D721Med (cell line): ENCODE data around the gene ZFR.

Experiments used
- DNase-seq: peaks from one replicate; pipeline ENCODE4 v3.0.0; 2011; ENCODE audit warnings: low spot score; ENCODE audit not compliant: insufficient read length
- FAIRE-seq: peaks from 2 replicates; lab custom pipeline; 2011; peaks lifted over from hg19 to GRCh38; lab: Jason Lieb, UNC
- CTCF ChIP-seq: IDR thresholded peaks from 2 replicates; pipeline ENCODE4 v1.5.1; 2012; ENCODE audit warnings: mild to moderate bottlenecking, control low read depth; ENCODE audit not compliant: insufficient read depth; ENCODE audit errors: missing control alignments

The ZFR gene

GRCh38 chr5:32426440-32427151 lies 17.9 kb downstream of the ZFR start:
- no peak for FAIRE-seq
- no peak for TF ChIP-seq CTCF
- DNase-seq, result no peak

GRCh38 chr5:32422697-32423096 lies 21.8 kb downstream of the ZFR start:
- no peak for FAIRE-seq
- TF ChIP-seq CTCF, result no peak
- DNase-seq, result no peak

GRCh38 chr5:32421075-32421474 lies 23.5 kb downstream of the ZFR start:
- no peak for TF ChIP-seq CTCF
- DNase-seq, result no peak
- no peak for FAIRE-seq

GRCh38 chr5:32420506-32420905 lies 24.0 kb downstream of the ZFR start:
- DNase-seq (no peak), FAIRE-seq (no peak)
- TF ChIP-seq CTCF, result no peak

- no peak for TF ChIP-seq CTCF
- DNase-seq, result no peak
- FAIRE-seq, result no peak
Measured at GRCh38 chr5:32419791-32420190, 24.7 kb downstream of the ZFR start.

- DNase-seq (no peak), FAIRE-seq (no peak)
- no peak for TF ChIP-seq CTCF
Measured at GRCh38 chr5:32413466-32414263, 30.9 kb downstream of the ZFR start.

GRCh38 chr5:32410630-32411029 lies 33.9 kb downstream of the ZFR start:
- no peak for TF ChIP-seq CTCF
- FAIRE-seq, result no peak
- DNase-seq, result no peak
